LNCAP (cell line): Measurements from ENCODE around the gene WDPCP.

ENCODE experiments used
- TF ChIP-seq, protein P1 (sequence below): fragments of 450-650 bp; IDR thresholded peaks from 2 replicates; pipeline ENCODE4 v1.5.1; 2017; ENCODE audit warnings: mild to moderate bottlenecking

WDPCP gene

GRCh38 chr2:63093502-63093901 lies 494.8 kb downstream of the WDPCP start:
- TF ChIP-seq, protein P1, sequence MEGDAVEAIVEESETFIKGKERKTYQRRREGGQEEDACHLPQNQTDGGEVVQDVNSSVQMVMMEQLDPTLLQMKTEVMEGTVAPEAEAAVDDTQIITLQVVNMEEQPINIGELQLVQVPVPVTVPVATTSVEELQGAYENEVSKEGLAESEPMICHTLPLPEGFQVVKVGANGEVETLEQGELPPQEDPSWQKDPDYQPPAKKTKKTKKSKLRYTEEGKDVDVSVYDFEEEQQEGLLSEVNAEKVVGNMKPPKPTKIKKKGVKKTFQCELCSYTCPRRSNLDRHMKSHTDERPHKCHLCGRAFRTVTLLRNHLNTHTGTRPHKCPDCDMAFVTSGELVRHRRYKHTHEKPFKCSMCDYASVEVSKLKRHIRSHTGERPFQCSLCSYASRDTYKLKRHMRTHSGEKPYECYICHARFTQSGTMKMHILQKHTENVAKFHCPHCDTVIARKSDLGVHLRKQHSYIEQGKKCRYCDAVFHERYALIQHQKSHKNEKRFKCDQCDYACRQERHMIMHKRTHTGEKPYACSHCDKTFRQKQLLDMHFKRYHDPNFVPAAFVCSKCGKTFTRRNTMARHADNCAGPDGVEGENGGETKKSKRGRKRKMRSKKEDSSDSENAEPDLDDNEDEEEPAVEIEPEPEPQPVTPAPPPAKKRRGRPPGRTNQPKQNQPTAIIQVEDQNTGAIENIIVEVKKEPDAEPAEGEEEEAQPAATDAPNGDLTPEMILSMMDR, result no peak

GRCh38 chr2:63092857-63093256 lies 495.4 kb downstream of the WDPCP start:
- TF ChIP-seq, protein P1, result no peak

- TF ChIP-seq, protein P1, result no peak
Measured at GRCh38 chr2:63092401-63092800, 495.9 kb downstream of the WDPCP start.

DNA sequence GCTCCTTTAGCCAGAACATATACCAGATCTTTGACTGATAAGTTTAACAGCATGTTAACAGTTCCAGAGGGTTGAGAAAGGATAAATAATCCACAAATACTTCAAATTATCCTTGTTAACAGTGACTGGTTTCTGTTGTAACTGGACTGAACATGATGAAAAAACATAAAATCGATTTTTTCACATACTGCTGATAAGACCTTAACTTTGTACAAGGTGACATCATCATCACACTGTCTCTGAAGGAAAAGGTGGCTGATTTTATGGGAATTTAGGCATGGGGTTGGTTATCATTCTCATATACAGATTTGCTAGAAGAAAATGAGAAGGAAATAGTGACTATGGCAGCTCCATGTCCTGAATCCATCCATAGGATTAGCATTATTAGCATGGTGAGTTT lies 501.6 kb downstream of the WDPCP start:
- TF ChIP-seq, protein P1, result no peak

- TF ChIP-seq, protein P1, result no peak
Measured at GRCh38 chr2:63081404-63081803, 506.9 kb downstream of the WDPCP start.

DNA sequence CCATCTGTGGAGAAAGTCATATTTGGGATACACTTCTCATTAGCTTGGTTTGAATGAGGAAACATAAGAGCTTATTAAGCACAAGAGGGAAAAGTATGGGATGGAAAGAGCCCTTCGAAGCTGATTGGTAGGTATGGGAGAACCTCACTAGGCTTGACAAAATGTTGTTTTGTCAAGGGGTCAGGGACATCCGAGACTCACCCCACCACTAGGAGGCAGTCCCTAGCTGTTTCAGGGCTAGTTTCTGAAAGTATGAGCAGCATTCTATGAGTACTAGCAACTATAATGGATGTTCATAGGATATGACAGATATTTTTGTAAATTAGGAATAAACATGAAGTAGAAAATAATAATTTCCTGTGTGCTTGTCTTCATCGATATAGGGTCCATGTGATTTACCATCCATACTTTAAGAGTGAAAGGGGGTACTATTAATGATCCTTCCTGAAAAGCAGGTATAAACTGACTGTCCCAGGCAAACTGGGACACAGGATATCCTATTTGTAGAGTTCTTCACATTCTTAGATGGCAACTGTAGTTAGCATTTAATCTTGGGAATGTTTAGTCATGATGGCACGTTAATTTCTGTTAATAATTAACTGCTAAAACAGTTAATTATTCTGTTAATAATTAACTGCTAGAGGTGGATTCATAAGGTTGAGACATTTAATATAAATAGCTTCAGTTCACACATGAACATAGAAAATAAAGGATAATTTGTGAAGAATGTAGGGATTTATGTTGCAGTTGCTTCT lies 509.2 kb downstream of the WDPCP start:
- TF ChIP-seq, protein P1, result peak; percentile 36; the same call in 1 of the 2 replicates

- TF ChIP-seq, protein P1, result no peak
Measured at GRCh38 chr2:63073994-63074393, 514.3 kb downstream of the WDPCP start.

DNA sequence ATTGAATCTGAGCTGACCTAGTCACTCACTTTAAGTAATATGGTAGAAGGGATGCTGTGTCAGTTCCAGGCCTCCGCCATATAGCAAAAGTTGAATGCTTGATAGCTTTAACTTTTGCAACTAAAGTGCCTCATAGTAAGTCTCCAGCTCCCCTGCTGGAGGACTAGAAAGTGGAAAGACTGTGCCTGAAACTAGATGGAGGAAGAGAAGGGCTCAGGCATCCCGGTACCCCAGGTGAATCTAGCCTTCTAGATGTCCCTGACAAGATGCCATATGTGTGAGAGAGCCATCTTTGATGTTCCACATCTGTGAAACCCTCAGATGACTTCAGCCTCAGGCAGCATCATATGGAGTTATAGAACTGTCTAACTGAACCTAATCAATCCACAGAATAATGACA lies 516.6 kb downstream of the WDPCP start:
- TF ChIP-seq, protein P1, result no peak
